ENCODE data around the gene EMP2.

The EMP2 gene

GRCh38 chr16:10490141-10490540 is 90.3 kb downstream of the EMP2 start:
- DNase-seq (ENCODE audit: low spot score) = no peak

GRCh38 chr16:10485698-10486382 is 94.6 kb downstream of the EMP2 start:
- DNase-seq (ENCODE audit: low spot score) = no peak

GRCh38 chr16:10485159-10485558 is 95.2 kb downstream of the EMP2 start:
- DNase-seq (ENCODE audit: low spot score) = no peak

- DNase-seq (ENCODE audit: low spot score) = no peak
Observed at GRCh38 chr16:10480151-10480550, 100.2 kb downstream of the EMP2 start.

Small RNAs within 50 kb of the gene (small RNA-seq; reads per million reads assigned to genes)
- 0 reads per million in 2 experiments for gene RNU6-633P

All from SK-N-DZ (cell line).